DOHH2 (cell line): ENCODE results near the gene TBXA2R.

Experiments
- H3F3A ChIP-seq: fragments of 200-600 bp; sonication (generic), shearing (Covaris generic); 2 replicates; pipeline ENCODE4 v1.6.0; 2016; ENCODE audit warnings: antibody characterized with exemption, mild to moderate bottlenecking; ENCODE audit not compliant: control insufficient read depth, insufficient read depth
- H3K27ac ChIP-seq: fragments of 200-600 bp; sonication (generic); 2 replicates; pipeline ENCODE4 v1.5.1; 2014; ENCODE audit warnings: low read depth, mild to moderate bottlenecking, low read length, moderate library complexity
- H3K27me3 ChIP-seq: fragments of 200-600 bp; sonication (generic); 2 replicates; pipeline ENCODE4 v1.6.1; 2014; ENCODE audit warnings: mild to moderate bottlenecking, low read length, mixed read lengths; ENCODE audit not compliant: control insufficient read depth
- H3K36me3 ChIP-seq: fragments of 200-600 bp; sonication (generic); 2 replicates; pipeline ENCODE4 v1.6.1; 2014; ENCODE audit warnings: mild to moderate bottlenecking, low read length, moderate library complexity, mixed read lengths; ENCODE audit not compliant: control insufficient read depth
- H3K4me1 ChIP-seq: fragments of 200-600 bp; sonication (generic); 2 replicates; pipeline ENCODE4 v1.6.1; 2014; ENCODE audit warnings: mild to moderate bottlenecking, low read length, mixed read lengths; ENCODE audit not compliant: control insufficient read depth
- H3K4me2 ChIP-seq: fragments of 200-600 bp; sonication (generic); 2 replicates; pipeline ENCODE4 v1.6.0; 2014; ENCODE audit warnings: mild to moderate bottlenecking, low read length, moderate library complexity
- H3K4me3 ChIP-seq: fragments of 200-600 bp; sonication (generic); 2 replicates; pipeline ENCODE4 v1.5.1; 2014; ENCODE audit warnings: mild to moderate bottlenecking, low read length, mixed read lengths
- H3K79me2 ChIP-seq: fragments of 200-600 bp; sonication (generic); 2 replicates; pipeline ENCODE4 v1.6.1; 2014; ENCODE audit warnings: mild to moderate bottlenecking, low read length, mixed read lengths; ENCODE audit not compliant: control insufficient read depth
- H3K9me2 ChIP-seq: fragments of 200-600 bp; sonication (generic); replicated peaks from 2 replicates; pipeline ENCODE4 v1.6.1; 2014; ENCODE audit warnings: mild to moderate bottlenecking, low read length, mixed read lengths; ENCODE audit not compliant: control insufficient read depth
- H3K9me3 ChIP-seq: fragments of 200-600 bp; sonication (generic); 2 replicates; pipeline ENCODE4 v1.6.1; 2014; ENCODE audit warnings: antibody characterized with exemption, low read length, mixed read lengths; ENCODE audit not compliant: control insufficient read depth, insufficient read depth
- H4K20me1 ChIP-seq: fragments of 200-600 bp; sonication (generic); 2 replicates; pipeline ENCODE4 v1.6.0; 2014; ENCODE audit warnings: low read depth, mild to moderate bottlenecking, antibody characterized with exemption, low read length, moderate library complexity; ENCODE audit not compliant: control insufficient read depth, insufficient read depth
- CTCF ChIP-seq: fragments of 200-600 bp; sonication (generic); IDR thresholded peaks from one replicate; pipeline ENCODE4 v1.5.1; 2014; ENCODE audit warnings: antibody characterized with exemption, mild to moderate bottlenecking, low read depth, low read length; ENCODE audit not compliant: poor library complexity, severe bottlenecking
- EZH2phosphoT487 ChIP-seq: fragments of 200-600 bp; sonication (generic); IDR thresholded peaks from 2 replicates; pipeline ENCODE4 v1.6.1; 2017; ENCODE audit warnings: borderline replicate concordance, mild to moderate bottlenecking, antibody characterized with exemption, low read length, moderate library complexity, mixed read lengths

TBXA2R gene

GRCh38 chr19:3590991-3591659 is 15.6 kb downstream of the TBXA2R start:
- Histone ChIP-seq H4K20me1 (no peaks in the 10 kb centered on the region), H3K9me2 (no peaks in the 10 kb centered on the region), H3K4me1 (no peaks in the 10 kb centered on the region), H3K4me2 (no peak overlapping the region), H3K79me2 (no peaks in the 10 kb centered on the region), H3K27me3 (no peaks in the 10 kb centered on the region), H3K27ac (no peak overlapping the region), H3K36me3 (no peaks in the 10 kb centered on the region), H3K4me3 (no peak overlapping the region), H3F3A (no peaks in the 10 kb centered on the region), H3K9me3 (peaks cover 20% of the 10 kb centered on the region; the same call in 1 of the 2 replicates)
- TF ChIP-seq CTCF (no peak), EZH2phosphoT487 (no peak)

DNA sequence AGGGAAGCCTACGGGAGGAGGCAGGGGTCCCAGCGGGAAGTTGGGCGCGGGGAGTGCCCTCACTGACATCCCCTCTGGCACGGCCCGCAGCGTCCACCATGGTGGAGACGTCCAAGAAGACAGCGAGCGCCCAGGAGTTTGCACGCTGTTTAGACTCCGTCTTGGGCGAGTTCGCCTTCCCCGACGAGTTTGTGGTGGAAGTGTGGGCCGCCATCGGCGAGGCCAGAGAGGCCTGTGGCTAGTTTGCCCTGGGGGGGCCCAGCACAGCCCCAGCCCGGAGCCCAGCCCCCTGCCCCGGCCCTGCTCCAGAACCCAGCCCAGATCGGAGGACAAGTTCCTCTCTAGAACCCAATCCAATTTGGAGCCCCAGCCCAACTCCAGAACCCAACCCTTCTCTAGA is 16.7 kb downstream of the TBXA2R start:
- H3K27ac ChIP-seq: no peak overlapping the region
- no peaks in the 10 kb centered on the region for H3K4me1 ChIP-seq
- H3K4me2 ChIP-seq: no peak overlapping the region
- H3K9me2 ChIP-seq: no peaks in the 10 kb centered on the region
- no peak overlapping the region for H3K4me3 ChIP-seq
- no peaks in the 10 kb centered on the region for H3K36me3 ChIP-seq
- H3K27me3 ChIP-seq: no peaks in the 10 kb centered on the region
- no peaks in the 10 kb centered on the region for H3F3A ChIP-seq
- no peaks in the 10 kb centered on the region for H3K79me2 ChIP-seq
- H3K9me3 ChIP-seq: peaks cover 20% of the 10 kb centered on the region; the same call in 1 of the 2 replicates
- no peaks in the 10 kb centered on the region for H4K20me1 ChIP-seq
- TF ChIP-seq EZH2phosphoT487 (no peak), CTCF (no peak)

- H3K4me1 ChIP-seq: no peaks in the 10 kb centered on the region
- no peaks in the 10 kb centered on the region for H3K79me2 ChIP-seq
- peaks cover 20% of the 10 kb centered on the region; the same call in 1 of the 2 replicates for H3K9me3 ChIP-seq
- no peak overlapping the region for H3K27ac ChIP-seq
- H4K20me1 ChIP-seq: no peaks in the 10 kb centered on the region
- H3K4me3 ChIP-seq: no peak overlapping the region
- no peak overlapping the region for H3K4me2 ChIP-seq
- no peak for TF ChIP-seq CTCF
- no peak for TF ChIP-seq EZH2phosphoT487
- no peaks in the 10 kb centered on the region for H3F3A ChIP-seq
- no peaks in the 10 kb centered on the region for H3K27me3 ChIP-seq
- no peaks in the 10 kb centered on the region for H3K36me3 ChIP-seq
- H3K9me2 ChIP-seq: no peaks in the 10 kb centered on the region
These were observed 17.2 kb downstream of the TBXA2R start for GRCh38 chr19:3589439-3589838.
